ENCODE data around the gene UGT2B28. TPM values are rescaled to one million over a fixed set of nuclear protein-coding genes. Genes with fewer than 3 reads are reported as not detected.
"Not testable (repeated sequence)": the region's sequence is repeated elsewhere in the genome, so short reads cannot be mapped to it uniquely, and the experiment has no call there.

Gene UGT2B28
- total RNA-seq, result not detected

DNA sequence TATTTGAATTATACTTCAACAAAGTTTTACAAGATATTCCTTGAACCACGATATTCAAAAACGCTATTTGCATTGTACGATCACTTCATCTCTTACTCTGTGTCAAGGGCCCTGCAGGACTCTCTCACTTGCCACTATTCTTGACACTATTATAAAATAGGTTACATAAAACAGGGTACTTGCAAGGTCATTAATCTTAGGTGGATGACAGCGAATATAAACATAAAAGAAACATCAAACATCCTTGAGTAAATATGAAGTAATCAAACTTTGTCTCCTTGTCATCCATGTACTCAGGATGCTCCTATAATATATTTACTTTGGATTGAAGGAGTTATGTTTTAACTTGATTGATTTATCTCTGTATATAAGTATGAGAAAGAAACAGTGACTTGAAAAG is at the start of gene UGT2B28:
Gene UGT2B28 (plus strand): TSS at position 395 of the 400 bp plus-strand sequence. CDS start 26 bp downstream, outside the sequence.
- not testable (repeated sequence) for H3K27ac ChIP-seq; H3K9me3 ChIP-seq; H3K36me3 ChIP-seq; H3K4me3 ChIP-seq; H3K4me1 ChIP-seq; H3K27me3 ChIP-seq; DNase-seq (ENCODE audit: low spot score in 2 of 2)
- WGBS, 2 donors, result 90 to 92% methylated on average over 4 of the region's 4 CpGs

DNA sequence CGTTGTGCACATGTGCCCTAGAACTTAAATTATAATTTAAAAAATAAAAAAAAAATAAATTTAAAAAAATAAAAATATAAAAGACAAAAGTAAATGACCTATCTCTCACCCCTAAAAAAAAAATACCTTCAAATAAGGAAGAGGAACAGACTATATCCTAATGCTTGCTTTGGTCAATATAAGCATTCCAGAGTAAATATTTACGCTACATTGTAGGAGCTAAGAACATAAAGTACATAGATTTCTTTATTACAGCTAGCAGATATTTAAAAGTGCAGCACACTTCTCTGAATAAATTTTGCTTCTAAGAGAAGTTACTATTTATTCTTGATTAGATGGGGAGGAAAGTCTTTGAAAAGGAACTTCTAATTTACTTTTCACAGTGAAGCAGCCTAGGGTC is 41.2 kb upstream of the UGT2B28 start:
- WGBS, 2 donors, result 88 to 92% methylated on average over 2 of the region's 2 CpGs
- H3K4me3 ChIP-seq, result no peak overlapping the region
- no peak overlapping the region for H3K27ac ChIP-seq
- no peaks in the 10 kb centered on the region for H3K4me1 ChIP-seq
- H3K27me3 ChIP-seq, result no peaks in the 10 kb centered on the region
- no peak for TF ChIP-seq EP300 (IDR thresholded peaks at IDR 0.05)
- TF ChIP-seq POLR2A (IDR thresholded peaks at IDR 0.05), result no peak
- TF ChIP-seq, protein P1, sequence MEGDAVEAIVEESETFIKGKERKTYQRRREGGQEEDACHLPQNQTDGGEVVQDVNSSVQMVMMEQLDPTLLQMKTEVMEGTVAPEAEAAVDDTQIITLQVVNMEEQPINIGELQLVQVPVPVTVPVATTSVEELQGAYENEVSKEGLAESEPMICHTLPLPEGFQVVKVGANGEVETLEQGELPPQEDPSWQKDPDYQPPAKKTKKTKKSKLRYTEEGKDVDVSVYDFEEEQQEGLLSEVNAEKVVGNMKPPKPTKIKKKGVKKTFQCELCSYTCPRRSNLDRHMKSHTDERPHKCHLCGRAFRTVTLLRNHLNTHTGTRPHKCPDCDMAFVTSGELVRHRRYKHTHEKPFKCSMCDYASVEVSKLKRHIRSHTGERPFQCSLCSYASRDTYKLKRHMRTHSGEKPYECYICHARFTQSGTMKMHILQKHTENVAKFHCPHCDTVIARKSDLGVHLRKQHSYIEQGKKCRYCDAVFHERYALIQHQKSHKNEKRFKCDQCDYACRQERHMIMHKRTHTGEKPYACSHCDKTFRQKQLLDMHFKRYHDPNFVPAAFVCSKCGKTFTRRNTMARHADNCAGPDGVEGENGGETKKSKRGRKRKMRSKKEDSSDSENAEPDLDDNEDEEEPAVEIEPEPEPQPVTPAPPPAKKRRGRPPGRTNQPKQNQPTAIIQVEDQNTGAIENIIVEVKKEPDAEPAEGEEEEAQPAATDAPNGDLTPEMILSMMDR (IDR thresholded peaks at IDR 0.05), result no peak
- DNase-seq (ENCODE audit: low spot score in 2 of 2), result no peak
- peaks cover 0 to 5% (median 0%) of the 10 kb centered on the region in 4 donors for H3K9me3 ChIP-seq
- H3K36me3 ChIP-seq, result no peaks in the 10 kb centered on the region

DNA sequence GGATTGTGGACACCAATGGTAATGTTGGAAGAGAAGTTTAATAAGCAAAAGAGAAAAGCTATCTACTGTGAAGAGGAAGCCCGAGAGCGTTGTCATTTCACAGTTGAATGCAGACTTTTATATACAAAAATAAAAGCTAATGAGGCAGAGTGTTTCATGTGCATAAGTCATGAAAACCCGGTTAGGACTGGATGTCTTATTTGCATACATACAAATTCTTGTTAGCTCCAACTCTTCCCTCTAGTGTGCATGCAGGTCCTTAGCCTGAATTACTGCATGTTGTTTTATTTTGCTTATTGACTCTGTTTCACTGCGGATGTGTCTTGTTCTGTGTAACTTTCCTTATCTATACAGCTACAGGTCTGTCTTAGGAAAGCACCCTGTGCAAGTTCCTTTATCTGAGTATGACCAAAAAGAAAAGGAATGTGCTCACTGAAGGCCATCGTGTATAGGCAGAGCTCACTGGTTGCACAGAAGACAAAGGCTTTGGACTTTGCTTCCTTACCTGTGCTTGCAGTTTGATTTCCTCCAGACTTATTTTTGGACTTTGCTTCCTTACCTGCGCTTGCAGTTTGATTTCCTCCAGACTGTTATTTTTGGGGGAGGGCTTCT is 40.6 kb upstream of the UGT2B28 start:
- Histone ChIP-seq H3K4me1 (no peaks in the 10 kb centered on the region), H3K27ac (no peak overlapping the region), H3K27me3 (no peaks in the 10 kb centered on the region), H3K9me3 (peaks cover 0 to 5% (median 0%) of the 10 kb centered on the region in 4 donors), H3K4me3 (no peak overlapping the region), H3K36me3 (no peaks in the 10 kb centered on the region)
- WGBS, 2 donors, result 87% methylated on average over 6 of the region's 6 CpGs
- TF ChIP-seq POLR2A (IDR thresholded peaks at IDR 0.05), result no peak
- TF ChIP-seq EP300 (IDR thresholded peaks at IDR 0.05), result no peak
- TF ChIP-seq, protein P1 (IDR thresholded peaks at IDR 0.05), result no peak
- DNase-seq (ENCODE audit: low spot score in 2 of 2), result no peak

DNA sequence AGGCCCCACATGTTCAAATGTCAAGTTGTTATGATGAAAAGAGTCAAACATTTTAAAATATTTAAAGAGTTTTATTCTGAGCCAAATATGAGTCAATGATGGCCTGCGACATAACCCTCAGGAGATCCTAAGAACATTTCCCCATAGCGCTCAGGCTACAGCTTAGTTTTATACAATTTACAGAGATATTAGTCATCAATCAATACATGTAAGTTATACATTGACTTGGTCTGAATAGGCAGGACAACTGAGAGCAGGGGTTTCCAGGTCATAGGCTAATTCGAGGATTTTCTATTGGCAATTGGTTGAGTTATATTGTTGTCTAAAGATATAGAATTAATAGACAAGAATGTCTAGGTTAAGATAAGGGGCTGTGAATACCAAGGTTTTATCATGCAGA is 39.5 kb upstream of the UGT2B28 start:
- H3K27me3 ChIP-seq; H3K4me3 ChIP-seq; H3K9me3 ChIP-seq; H3K27ac ChIP-seq; H3K4me1 ChIP-seq; H3K36me3 ChIP-seq; DNase-seq (ENCODE audit: low spot score in 2 of 2): not testable (repeated sequence)
- WGBS, 2 donors, result 86 to 91% methylated on average over 3 of the region's 3 CpGs

DNA sequence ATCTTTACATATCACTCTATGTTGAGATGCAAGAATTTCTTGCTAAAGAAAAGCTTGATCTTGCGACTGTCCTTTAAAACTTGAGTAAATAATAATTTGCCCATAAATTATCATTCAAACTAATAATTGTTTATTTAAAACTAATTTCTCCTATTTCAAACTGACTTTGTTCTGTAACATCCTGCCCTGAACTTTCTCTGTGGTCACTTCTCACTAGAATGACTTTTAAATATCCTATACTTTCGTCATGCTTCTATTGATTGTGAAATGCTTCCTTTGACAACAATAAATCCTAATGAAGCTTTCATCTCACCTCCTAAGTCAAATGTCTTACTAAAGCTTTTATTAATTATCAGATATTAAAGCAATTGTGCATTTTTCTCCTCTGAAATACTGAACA is 38.5 kb upstream of the UGT2B28 start:
- H3K27ac ChIP-seq, H3K27me3 ChIP-seq: not testable (repeated sequence)
- WGBS, 2 donors, result 81 to 85% methylated on average over 2 of the region's 2 CpGs

DNA sequence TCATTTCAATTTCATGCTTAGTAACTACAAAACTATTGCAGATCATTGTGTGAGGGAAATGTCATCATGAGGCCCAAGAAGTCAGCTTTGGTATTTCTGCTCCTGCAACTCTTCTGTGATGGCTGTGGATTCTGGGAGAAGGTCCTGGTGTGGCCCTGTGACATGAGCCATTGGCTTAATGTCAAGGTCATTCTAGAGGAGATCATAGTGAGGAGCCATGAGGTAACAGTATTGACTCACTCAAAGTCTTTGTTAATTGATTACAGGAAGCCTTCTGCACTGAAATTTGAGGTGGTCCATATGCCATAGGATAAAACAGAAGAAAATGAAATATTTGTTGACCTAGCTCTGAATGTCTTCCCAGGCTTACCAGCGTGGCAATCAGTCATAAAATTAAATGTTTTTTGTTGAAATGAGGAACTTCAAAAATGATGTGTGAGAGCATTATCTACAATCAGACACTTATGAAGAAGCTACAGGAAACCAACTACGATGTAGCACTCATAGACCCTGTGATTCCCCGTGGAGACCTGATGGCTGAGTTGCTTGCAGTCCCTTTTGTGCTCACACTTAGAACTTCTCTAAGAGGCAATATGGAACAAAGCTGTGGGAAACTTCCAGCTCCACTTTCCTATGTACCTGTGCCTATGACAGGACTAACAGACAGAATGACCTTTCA is 37.6 kb upstream of the UGT2B28 start:
- H3K36me3 ChIP-seq; H3K9me3 ChIP-seq; H3K27me3 ChIP-seq; DNase-seq (ENCODE audit: low spot score in 2 of 2); H3K4me3 ChIP-seq; H3K4me1 ChIP-seq; H3K27ac ChIP-seq: not testable (repeated sequence)
- WGBS, 2 donors, result 81 to 84% methylated on average over 3 of the region's 3 CpGs

More for the DNA sequence above, 38.5 kb upstream of the UGT2B28 start:
- not testable (repeated sequence) for DNase-seq (ENCODE audit: low spot score in 2 of 2); H3K36me3 ChIP-seq; H3K9me3 ChIP-seq; H3K4me3 ChIP-seq; H3K4me1 ChIP-seq

DNA sequence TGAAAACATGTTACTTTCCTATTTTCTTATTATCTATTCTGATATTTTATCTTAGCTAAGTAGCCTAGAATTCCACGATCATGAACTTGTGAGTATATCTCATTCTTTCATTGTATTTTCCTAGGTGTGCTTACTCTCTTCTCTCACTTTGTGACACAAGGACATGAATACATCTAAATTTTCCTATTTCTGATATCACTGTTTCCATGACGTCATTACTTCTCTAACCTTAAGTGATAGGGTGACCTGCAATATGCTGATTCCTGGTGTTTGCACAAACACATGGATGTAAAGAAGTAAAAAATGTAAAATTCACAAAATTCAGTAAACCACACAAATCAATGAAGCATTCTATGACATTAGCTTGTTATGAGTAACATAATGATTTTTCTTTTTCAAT is 29.4 kb upstream of the UGT2B28 start:
- not testable (repeated sequence) for H3K27me3 ChIP-seq; H3K27ac ChIP-seq; H3K4me1 ChIP-seq; H3K36me3 ChIP-seq; H3K9me3 ChIP-seq; DNase-seq (ENCODE audit: low spot score in 2 of 2); H3K4me3 ChIP-seq
- WGBS, 2 donors, result 88 to 89% methylated on average over 2 of the region's 2 CpGs

DNA sequence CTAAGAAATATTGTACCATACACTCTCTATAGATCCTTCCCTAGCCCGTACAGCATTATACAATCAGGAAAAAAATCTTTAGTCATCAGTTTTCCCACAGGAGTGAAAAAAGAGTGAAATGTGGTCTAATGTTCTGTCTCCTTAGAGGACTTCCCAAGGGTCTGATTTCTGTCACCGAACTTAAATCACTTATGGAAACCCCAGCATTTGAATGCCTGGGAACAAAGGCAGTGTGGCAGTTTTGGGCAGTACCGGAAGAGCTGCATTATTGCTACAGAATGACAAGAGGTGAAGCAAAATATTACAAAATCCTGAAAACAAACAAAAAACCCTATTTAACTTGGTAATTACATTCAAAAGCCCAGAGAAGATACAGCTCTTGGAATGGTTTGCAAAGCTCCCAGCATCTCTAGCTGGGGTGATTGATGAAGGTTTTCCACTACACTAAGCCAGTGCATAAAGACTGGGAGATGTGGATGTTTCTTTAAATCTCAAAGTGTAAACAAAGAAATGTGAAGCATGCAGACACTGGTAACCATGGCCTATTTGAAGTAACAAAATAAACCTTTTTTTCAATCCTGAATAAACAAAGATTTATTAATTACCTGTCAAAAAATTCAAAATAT is 27.0 kb upstream of the UGT2B28 start:
- H3K9me3 ChIP-seq; H3K27ac ChIP-seq; H3K27me3 ChIP-seq; H3K36me3 ChIP-seq; DNase-seq (ENCODE audit: low spot score in 2 of 2); H3K4me1 ChIP-seq; H3K4me3 ChIP-seq: not testable (repeated sequence)
- 74 to 79% methylated on average over 3 of the region's 3 CpGs for WGBS, 2 donors

DNA sequence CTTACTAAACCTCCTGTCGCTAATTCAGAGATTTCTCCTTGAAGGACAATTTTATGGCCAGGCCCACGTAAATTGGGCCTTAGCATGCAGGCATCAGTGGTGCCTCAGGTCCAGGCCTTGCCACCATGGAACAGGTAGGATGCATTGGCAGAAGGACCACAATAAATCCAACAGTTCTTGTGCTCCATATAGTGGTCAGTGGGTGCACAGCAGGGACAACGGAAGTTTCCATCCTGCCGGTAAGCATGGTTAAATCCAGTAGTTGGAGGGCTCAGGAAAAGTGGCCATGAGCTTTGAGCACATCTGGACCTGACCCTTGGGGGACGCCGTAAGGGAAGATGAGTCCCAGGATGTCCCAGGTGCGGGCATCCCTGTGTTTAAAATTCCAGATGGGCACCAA is 11.7 kb upstream of the UGT2B28 start:
- DNase-seq (ENCODE audit: low spot score in 2 of 2); H3K4me1 ChIP-seq; H3K4me3 ChIP-seq; H3K27me3 ChIP-seq; H3K27ac ChIP-seq; H3K9me3 ChIP-seq; H3K36me3 ChIP-seq: not testable (repeated sequence)
- WGBS, 2 donors, result 95 to 97% methylated on average over 7 of the region's 7 CpGs

DNA sequence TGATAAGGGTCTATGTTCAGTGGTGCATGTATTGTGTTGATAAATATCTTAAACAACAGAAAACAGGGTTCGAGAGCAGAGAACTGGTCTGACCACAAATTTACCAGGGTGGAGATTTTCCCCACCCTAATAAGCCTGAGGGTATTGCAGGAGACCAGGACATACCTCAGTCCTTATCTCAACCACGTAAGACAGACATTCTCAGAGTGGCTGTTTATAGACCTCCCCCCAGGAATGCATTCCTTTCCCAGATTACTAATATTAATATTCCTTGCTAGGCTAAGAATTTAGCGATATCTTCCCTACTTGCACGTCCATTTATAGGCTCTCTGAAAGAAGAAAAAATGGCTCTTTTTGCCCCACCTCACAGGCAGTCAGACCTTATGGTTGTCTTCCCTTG is 16.1 kb downstream of the UGT2B28 start:
- DNase-seq (ENCODE audit: low spot score in 2 of 2); H3K4me1 ChIP-seq; H3K27ac ChIP-seq; H3K36me3 ChIP-seq; H3K27me3 ChIP-seq; H3K4me3 ChIP-seq; H3K9me3 ChIP-seq: not testable (repeated sequence)
- WGBS, 2 donors, result 75 to 84% methylated on average over 4 of the region's 4 CpGs

DNA sequence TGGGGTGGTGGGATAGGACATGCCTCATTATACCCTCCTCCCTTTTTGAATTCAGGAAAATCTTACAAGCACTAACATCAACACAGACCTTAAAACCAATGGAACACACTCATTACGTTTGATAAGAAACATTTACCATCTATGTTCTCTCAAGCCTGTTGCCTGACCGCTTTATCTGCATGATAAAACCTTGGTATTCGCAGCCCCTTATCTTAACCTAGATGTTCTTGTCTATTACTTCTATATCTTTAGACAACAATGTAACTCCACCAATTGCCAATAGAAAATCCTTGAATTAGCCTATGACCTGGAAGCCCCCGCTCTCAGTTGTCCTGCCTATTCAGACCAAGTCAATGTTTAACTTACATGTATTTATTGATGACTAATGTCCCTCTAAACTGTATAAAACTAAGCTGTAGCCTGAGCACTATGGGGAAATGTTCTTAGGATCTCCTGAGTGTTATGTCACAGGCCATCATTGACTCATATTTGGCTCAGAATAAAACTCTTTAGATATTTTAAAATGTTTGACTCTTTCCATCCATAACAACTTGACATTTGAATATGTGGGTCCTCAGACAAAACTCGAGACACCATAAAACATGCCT is 28.3 kb downstream of the UGT2B28 start:
- not testable (repeated sequence) for H3K36me3 ChIP-seq; H3K27me3 ChIP-seq; H3K4me1 ChIP-seq; DNase-seq (ENCODE audit: low spot score in 2 of 2); H3K9me3 ChIP-seq; H3K4me3 ChIP-seq; H3K27ac ChIP-seq
- WGBS, 2 donors, result 86 to 88% methylated on average over 5 of the region's 5 CpGs

All from tibial nerve (tissue), 4 donors.